ENCODE measurements around the gene FGF1.

FGF1 gene

GRCh38 chr5:142696379-142696778 is 10.5 kb upstream of the FGF1 start:
- DNase-seq, result no peak

- no peak for DNase-seq
Measured at GRCh38 chr5:142694092-142694856, 8.4 kb upstream of the FGF1 start.

GRCh38 chr5:142692321-142692894 is 6.5 kb upstream of the FGF1 start:
- peak; percentile 60 for DNase-seq

DNA sequence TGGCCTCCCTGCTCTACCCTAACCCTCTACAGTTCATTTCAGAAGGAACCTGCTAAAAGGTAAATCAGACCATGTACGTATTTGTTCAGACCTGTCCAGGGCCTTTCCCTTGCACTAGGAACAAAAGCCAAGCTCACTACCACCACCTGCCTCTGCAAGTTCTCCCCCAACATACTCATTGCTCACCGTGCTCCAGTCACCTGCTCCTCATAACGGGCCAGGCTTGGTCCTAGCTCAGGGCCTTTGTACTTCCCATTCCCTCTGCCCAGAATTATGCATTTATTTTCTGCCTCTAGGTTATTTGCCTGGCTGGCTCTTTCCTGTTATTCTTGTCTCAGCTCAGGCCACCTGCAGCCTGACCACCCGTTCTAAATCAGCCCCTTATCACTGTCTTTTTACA is 4.8 kb upstream of the FGF1 start:
- DNase-seq, result no peak

- no peak for DNase-seq
Measured at GRCh38 chr5:142689081-142689480, 3.2 kb upstream of the FGF1 start.

DNA sequence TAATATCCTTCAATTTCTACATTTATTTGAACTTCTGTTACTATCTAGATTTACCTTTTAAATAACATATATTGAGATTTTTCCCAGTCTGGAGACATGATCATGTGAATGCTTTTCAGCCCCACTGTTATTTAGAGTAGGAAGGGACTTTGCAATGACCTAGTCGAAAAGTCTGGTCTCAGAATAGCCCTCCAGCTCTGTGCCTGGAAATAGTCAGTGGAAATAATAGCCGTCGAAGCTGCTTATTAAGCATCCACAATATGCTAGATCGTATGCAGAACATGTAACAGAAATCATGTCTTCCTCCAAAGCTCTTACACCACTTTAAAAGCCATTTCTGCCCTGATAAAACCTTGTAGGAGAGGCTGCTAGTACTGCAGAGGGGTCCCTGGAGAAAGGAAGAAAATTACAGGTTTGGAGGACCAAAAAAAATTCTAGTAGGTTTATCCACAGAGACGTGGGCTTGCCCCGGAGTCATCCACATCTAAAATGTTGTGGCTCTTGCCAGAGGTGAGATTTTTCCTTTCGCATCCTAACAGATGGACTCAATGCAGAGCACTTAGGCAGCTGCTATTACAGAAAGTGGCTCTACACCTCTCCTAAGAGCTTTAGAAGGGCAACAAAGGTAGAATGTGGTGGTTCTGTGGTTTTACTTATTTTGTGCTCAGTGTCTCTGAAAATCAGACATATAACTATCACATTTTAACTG is 2.5 kb upstream of the FGF1 start:
- DNase-seq, result no peak

GRCh38 chr5:142686968-142687367 is 1.1 kb upstream of the FGF1 start:
- no peak for DNase-seq

DNA sequence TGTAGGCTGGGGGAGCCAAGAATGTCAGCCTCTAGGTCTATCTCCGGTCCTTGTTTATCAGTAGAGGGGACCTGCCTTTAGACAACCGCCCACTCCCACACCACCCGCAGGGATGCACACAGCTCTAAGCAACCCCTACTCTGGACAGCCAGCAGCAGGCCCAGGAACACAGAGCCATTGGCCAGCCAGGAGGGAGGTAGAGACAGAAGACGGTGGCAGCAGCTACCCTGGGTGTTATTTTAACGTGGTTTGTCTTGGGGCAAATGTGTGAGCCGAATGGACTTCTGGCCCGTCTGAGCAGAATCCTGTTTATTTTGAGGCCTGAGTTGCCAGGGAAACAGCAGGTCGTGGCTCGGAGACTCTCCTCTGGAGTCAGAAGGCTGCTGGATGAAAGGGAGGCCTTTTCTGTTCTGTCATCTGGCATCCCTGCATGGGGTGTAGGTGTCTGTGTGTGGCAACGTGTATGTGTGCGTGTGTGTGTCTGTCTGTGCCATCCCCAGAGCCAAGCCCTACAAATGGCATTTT is 382 bp upstream of the FGF1 start:
- no peak for DNase-seq

GRCh38 chr5:142684508-142685041 is 1.3 kb downstream of the FGF1 start:
- DNase-seq, result no peak

- DNase-seq, result no peak
Measured at GRCh38 chr5:142683881-142684505, 1.9 kb downstream of the FGF1 start.

DNA sequence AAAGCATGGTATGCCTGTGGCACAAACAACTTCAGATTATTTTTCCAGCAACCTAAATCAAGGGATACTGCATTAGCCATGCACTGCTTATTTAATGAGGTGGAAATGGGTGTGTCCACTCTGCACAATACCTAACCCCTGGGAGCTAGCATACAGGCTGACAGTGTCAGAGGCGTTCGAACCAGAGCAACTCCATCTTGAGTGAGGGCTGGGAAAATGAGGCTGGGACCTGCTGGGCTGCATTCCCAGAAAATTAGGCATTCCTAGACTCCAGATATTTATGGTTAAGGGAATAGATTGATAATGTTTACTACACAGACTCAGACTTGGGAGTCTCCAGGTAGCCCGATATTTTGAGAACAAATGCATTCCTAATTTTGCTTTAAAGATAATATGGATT is 2.8 kb downstream of the FGF1 start:
- no peak for DNase-seq

- no peak for DNase-seq
Measured at GRCh38 chr5:142680605-142681259, 5.2 kb downstream of the FGF1 start.

- DNase-seq, result no peak
Measured at GRCh38 chr5:142679744-142680143, 6.1 kb downstream of the FGF1 start.

DNA sequence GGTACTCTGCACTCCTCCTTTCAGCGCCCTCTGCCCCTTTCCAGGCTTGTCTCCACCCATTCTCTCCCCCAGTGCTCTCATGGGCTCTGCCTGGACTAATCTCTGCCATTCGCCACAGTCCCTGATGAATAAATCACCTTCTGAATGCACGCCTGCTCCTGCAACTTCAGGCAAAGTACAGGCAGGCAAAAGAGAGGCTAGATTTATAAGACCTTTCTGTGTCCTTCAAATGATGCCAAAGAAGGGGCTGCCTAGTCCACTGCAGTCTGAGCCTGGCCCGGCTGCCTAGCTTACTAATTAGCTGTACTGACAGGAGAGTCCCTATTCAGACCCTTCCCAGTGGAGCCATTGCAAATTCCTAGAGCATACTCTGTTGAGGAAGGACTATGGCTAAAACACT is 7.4 kb downstream of the FGF1 start:
- no peak for DNase-seq

GRCh38 chr5:142677198-142677597 is 8.7 kb downstream of the FGF1 start:
- DNase-seq, result no peak

- DNase-seq, result no peak
Measured at GRCh38 chr5:142676318-142676717, 9.6 kb downstream of the FGF1 start.

DNA sequence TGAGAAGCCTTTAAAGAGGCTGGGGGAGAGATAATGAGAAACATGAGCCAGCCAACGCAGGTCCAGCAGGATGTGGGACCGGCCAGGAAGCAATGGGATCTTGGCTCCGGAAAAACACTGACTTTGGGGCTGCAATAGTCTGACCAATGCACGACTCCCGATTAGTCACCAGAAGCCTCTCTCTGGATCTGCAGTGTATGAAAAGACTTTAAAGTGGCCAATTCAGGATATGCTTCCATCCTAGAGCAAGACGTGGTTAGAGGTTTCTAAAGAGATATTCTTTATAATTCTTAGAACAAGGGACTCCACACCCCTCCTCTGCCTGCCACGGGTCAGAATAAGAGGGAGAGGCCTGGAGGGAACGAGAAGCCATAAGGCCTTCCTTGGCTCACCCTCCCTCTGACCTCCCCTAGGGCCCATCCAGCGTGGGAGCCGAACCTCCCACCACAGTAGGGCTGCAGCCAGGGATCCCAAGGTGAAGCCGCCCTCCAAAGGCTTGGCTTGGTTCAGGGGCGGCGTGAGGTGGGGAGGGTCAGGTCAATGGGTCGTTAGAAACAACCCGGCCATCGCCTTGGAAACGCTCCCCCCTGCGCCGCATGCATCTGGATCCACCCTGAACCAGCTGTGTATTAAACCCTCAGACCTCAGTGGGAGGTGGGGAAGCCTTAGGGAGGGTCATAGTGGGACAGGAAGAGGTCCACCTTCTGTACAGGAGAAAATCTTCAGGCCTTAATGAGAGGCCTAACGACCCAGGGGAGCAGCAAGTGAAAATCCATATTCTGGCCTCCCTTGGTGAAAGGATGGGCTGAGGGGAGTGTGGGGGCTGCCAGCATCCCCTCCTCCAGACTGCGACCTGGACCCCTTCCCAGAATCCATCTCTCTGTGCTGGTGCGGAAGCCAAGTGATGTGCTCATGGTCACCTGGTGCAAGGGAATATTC is 11.1 kb downstream of the FGF1 start:
- DNase-seq, result no peak

DNA sequence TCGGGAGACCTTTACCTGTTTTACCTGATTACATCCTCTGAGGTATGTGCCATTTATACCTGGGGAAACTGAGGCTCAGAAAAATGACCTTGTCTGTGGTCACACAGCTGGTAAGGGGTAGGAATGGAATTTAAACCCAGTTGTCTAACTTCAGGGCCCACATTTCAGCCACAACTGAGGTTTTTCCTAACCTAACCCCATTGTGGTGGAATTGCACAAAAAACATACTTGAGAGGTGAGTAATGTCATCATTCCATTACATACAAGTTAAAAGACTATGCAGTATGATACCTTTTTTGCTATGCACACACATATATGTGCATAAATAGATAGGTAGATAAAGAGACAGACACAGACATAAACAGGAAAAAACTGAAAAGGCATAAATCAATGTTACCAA is 14.1 kb downstream of the FGF1 start:
- no peak for DNase-seq

DNA sequence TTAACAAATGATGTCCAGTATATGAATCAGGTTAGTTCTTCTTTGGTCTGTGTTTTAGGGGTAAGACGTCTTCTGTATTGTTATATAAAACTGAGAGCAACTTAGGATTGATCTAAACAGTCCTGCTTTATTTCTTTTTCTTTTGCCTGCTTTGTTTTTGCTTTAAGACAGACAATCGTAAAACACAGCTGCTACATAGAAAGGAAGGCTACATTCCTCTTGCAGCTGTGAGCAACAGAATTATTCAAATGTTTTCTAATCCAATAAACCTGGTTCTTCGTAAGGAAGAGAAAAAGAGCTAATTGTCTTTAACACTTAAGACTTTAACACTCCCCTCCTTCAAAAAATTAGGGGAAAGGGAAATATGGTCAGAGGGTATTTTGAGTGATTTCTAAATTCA is 14.6 kb downstream of the FGF1 start:
- no peak for DNase-seq

GRCh38 chr5:142670804-142671203 is 15.1 kb downstream of the FGF1 start:
- DNase-seq, result no peak

DNA sequence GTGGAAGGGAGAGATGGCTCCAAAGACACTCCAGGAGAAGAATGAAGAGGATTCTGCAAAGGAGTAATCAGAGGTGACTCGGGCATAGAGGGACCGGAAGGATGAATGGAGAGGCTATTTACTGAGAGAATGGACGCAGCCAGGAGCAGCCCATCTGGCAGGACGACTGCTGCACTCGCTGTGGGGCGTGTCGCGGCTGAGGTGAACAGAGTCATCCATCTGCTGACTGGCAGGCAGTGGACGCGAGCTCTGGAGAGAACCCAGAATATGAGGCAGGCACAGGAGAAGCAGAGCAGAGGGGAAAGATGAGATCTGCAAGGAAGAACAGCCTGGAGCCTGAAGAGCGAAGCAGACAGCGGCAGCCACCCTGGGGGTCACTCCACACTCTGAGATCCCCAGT is 16.4 kb downstream of the FGF1 start:
- DNase-seq, result no peak

- no peak for DNase-seq
Measured at GRCh38 chr5:142668336-142668735, 17.6 kb downstream of the FGF1 start.

All from hematopoietic multipotent progenitor cell treated with erythropoietin and hydrocortisone succinate and interleukin-3 and kit ligand, for 4 days (in vitro differentiated cells).